ENCODE measurements around the gene LMAN1L. TPM values are rescaled to one million over a fixed set of nuclear protein-coding genes. Genes with fewer than 3 reads are reported as not detected.

Gene LMAN1L
- total and polyA plus RNA-seq, 2 experiments from 2014 or later, result not detected

GRCh38 chr15:74821790-74822158 lies 9.1 kb downstream of the LMAN1L start:
- Histone ChIP-seq H3K27ac (no peak overlapping the region), H3K4me2 (no peak overlapping the region), H3K4me1 (ENCODE audit: insufficient read depth) (no peaks in the 10 kb centered on the region), H3K27me3 (peaks cover 12% of the 10 kb centered on the region), H3K79me2 (no peaks in the 10 kb centered on the region), H4K20me1 (ENCODE audit: insufficient read depth, poor library complexity, severe bottlenecking) (no peaks in the 10 kb centered on the region), H3K9me2 (replicated peaks; ENCODE audit: insufficient read depth) (no peaks in the 10 kb centered on the region), H2AFZ (no peak overlapping the region), H3K9me3 (ENCODE audit: low read depth) (no peaks in the 10 kb centered on the region), H3K36me3 (replicated peaks; ENCODE audit: insufficient read depth, low read depth) (no peaks in the 10 kb centered on the region), H3K4me3 (no peak overlapping the region)
- 87% methylated on average over 7 of the region's 7 CpGs for WGBS (ENCODE audit: low lambda C conversion rate, missing lambda C conversion rate)
- TF ChIP-seq CTCF (IDR thresholded peaks at IDR 0.05; ENCODE audit: poor library complexity), result no peak
- TF ChIP-seq EZH2 (IDR thresholded peaks at IDR 0.05; ENCODE audit: borderline replicate concordance), result no peak
- no peak for TF ChIP-seq EZH2phosphoT487 (IDR thresholded peaks at IDR 0.05; ENCODE audit: low read depth, severe bottlenecking, unreplicated experiment)
- no peak for DNase-seq (ENCODE audit: low spot score)

GRCh38 chr15:74822233-74822632 lies 9.6 kb downstream of the LMAN1L start:
- TF ChIP-seq EZH2phosphoT487 (IDR thresholded peaks at IDR 0.05; ENCODE audit: low read depth, severe bottlenecking, unreplicated experiment), result no peak
- TF ChIP-seq CTCF (IDR thresholded peaks at IDR 0.05; ENCODE audit: poor library complexity), result no peak
- TF ChIP-seq EZH2 (IDR thresholded peaks at IDR 0.05; ENCODE audit: borderline replicate concordance), result no peak

GRCh38 chr15:74823324-74823723 lies 10.7 kb downstream of the LMAN1L start:
- Histone ChIP-seq H3K9me3 (ENCODE audit: low read depth) (no peaks in the 10 kb centered on the region), H3K9me2 (replicated peaks; ENCODE audit: insufficient read depth) (no peaks in the 10 kb centered on the region), H3K4me2 (no peak overlapping the region), H2AFZ (no peak overlapping the region), H3K27ac (no peak overlapping the region), H3K36me3 (replicated peaks; ENCODE audit: insufficient read depth, low read depth) (no peaks in the 10 kb centered on the region), H3K4me3 (no peak overlapping the region), H3K79me2 (no peaks in the 10 kb centered on the region), H3K27me3 (peaks cover 28% of the 10 kb centered on the region), H3K4me1 (ENCODE audit: insufficient read depth) (no peaks in the 10 kb centered on the region), H4K20me1 (ENCODE audit: insufficient read depth, poor library complexity, severe bottlenecking) (no peaks in the 10 kb centered on the region)
- no peak for TF ChIP-seq EZH2 (IDR thresholded peaks at IDR 0.05; ENCODE audit: borderline replicate concordance)
- TF ChIP-seq CTCF (IDR thresholded peaks at IDR 0.05; ENCODE audit: poor library complexity), result no peak
- no peak for TF ChIP-seq EZH2phosphoT487 (IDR thresholded peaks at IDR 0.05; ENCODE audit: low read depth, severe bottlenecking, unreplicated experiment)
- WGBS (ENCODE audit: low lambda C conversion rate, missing lambda C conversion rate), result 75% methylated on average over 6 of the region's 6 CpGs
- no peak for DNase-seq (ENCODE audit: low spot score)

More at GRCh38 chr15:74822233-74822632, 9.6 kb downstream of the LMAN1L start:
- no peak overlapping the region for H3K4me2 ChIP-seq
- 99% methylated on average over 4 of the region's 4 CpGs for WGBS (ENCODE audit: low lambda C conversion rate, missing lambda C conversion rate)
- H3K27me3 ChIP-seq, result peaks cover 17% of the 10 kb centered on the region
- H3K4me1 ChIP-seq (ENCODE audit: insufficient read depth), result no peaks in the 10 kb centered on the region
- no peak overlapping the region for H2AFZ ChIP-seq
- no peaks in the 10 kb centered on the region for H3K79me2 ChIP-seq
- H4K20me1 ChIP-seq (ENCODE audit: insufficient read depth, poor library complexity, severe bottlenecking), result no peaks in the 10 kb centered on the region
- H3K9me2 ChIP-seq (replicated peaks; ENCODE audit: insufficient read depth), result no peaks in the 10 kb centered on the region
- no peak overlapping the region for H3K4me3 ChIP-seq
- DNase-seq (ENCODE audit: low spot score), result no peak
- no peaks in the 10 kb centered on the region for H3K9me3 ChIP-seq (ENCODE audit: low read depth)
- H3K36me3 ChIP-seq (replicated peaks; ENCODE audit: insufficient read depth, low read depth), result no peaks in the 10 kb centered on the region
- no peak overlapping the region for H3K27ac ChIP-seq

- H3K36me3 ChIP-seq (replicated peaks; ENCODE audit: insufficient read depth, low read depth), result no peaks in the 10 kb centered on the region
- no peak overlapping the region for H2AFZ ChIP-seq
- WGBS (ENCODE audit: low lambda C conversion rate, missing lambda C conversion rate), result 80% methylated on average over 7 of the region's 7 CpGs
- H3K79me2 ChIP-seq, result no peaks in the 10 kb centered on the region
- peaks cover 41% of the 10 kb centered on the region for H3K27me3 ChIP-seq
- no peaks in the 10 kb centered on the region for H3K9me2 ChIP-seq (replicated peaks; ENCODE audit: insufficient read depth)
- H4K20me1 ChIP-seq (ENCODE audit: insufficient read depth, poor library complexity, severe bottlenecking), result no peaks in the 10 kb centered on the region
- no peak for TF ChIP-seq CTCF (IDR thresholded peaks at IDR 0.05; ENCODE audit: poor library complexity)
- TF ChIP-seq EZH2 (IDR thresholded peaks at IDR 0.05; ENCODE audit: borderline replicate concordance), result no peak
- TF ChIP-seq EZH2phosphoT487 (IDR thresholded peaks at IDR 0.05; ENCODE audit: low read depth, severe bottlenecking, unreplicated experiment), result no peak
- H3K27ac ChIP-seq, result no peak overlapping the region
- H3K4me2 ChIP-seq, result no peak overlapping the region
- DNase-seq (ENCODE audit: low spot score), result no peak
- no peaks in the 10 kb centered on the region for H3K9me3 ChIP-seq (ENCODE audit: low read depth)
- H3K4me1 ChIP-seq (ENCODE audit: insufficient read depth), result no peaks in the 10 kb centered on the region
- no peak overlapping the region for H3K4me3 ChIP-seq
Observed at GRCh38 chr15:74824976-74825375, 12.3 kb downstream of the LMAN1L start.
